Activated naive CD4-positive, alpha-beta T cell treated with anti-CD3 and anti-CD28 coated beads, Interleukin-2, amount 50 U/mL, for 16 hours (primary cell): ENCODE data around the gene HTR1E.
"Not testable (repeated sequence)": the region's sequence is repeated elsewhere in the genome, so short reads cannot be mapped to it uniquely, and the experiment has no call there.

Experiments used
- DNase-seq: peaks from one replicate; pipeline ENCODE4 v3.0.0-alpha.2; 2020

HTR1E gene, protein sequence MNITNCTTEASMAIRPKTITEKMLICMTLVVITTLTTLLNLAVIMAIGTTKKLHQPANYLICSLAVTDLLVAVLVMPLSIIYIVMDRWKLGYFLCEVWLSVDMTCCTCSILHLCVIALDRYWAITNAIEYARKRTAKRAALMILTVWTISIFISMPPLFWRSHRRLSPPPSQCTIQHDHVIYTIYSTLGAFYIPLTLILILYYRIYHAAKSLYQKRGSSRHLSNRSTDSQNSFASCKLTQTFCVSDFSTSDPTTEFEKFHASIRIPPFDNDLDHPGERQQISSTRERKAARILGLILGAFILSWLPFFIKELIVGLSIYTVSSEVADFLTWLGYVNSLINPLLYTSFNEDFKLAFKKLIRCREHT

DNA sequence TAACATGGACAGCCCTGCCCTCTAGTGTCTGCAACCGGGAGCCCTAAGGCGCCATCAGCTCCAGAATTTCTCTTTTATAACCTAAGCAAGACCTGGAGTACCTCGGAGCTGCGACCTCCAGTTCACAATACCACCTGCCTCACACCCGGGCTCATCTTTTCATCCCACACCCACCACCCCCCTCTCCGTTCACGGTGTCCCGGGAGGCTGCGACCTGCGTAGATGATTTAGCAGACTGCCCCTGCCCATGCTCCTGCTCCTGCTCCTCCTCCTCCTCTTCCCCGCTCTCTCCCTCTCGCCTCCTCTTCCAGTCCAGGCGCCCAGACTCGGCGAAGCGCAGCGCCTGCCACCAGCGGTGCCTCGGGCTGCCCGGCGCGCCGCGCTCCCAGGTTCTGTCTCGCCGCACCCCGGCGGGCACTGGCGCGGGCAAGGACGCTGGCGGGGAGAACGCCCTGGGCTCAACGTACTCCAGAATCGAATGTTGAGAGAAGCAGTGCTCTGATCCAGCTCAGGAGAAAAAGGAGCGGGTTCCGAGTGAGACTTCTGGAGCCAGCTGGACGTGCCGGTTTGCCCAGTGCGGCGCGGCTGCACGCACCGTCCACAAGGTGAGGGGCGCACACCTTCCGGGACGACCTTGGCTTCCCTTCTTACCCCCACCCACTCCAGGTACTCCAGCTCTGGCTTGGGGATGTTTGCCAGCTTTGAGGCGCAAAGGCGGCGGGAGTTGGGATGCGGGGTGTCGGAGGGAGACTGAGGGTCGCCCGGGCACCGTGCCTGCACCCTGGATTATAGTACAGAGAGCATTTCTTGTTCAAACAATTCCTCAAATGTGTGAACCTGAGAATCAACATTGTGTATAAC, at the start of gene HTR1E:
Gene HTR1E (plus strand): TSS at position 310 of the 861 bp plus-strand sequence. CDS start 77,807 bp downstream, outside the sequence.
- DNase-seq, result no peak

DNA sequence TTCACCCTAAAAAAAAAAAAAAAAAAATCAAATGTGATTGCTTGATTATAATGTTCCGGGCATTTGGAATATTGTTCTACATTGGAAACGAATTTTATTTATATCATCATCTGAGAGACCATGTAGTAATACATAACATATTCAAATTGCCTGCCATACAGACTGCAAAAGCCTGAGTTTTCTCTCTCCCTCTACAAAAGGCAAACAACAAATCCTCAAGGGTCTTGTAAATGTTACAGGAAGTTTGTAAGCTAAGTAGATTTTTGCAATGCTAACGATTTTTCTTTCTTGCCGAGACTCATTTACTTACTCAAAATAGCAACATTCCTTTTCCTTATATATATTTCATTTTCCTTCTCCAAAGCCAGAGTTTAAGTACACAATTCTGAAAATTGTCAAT, 49.0 kb upstream of the HTR1E start:
- DNase-seq, result no peak

DNA sequence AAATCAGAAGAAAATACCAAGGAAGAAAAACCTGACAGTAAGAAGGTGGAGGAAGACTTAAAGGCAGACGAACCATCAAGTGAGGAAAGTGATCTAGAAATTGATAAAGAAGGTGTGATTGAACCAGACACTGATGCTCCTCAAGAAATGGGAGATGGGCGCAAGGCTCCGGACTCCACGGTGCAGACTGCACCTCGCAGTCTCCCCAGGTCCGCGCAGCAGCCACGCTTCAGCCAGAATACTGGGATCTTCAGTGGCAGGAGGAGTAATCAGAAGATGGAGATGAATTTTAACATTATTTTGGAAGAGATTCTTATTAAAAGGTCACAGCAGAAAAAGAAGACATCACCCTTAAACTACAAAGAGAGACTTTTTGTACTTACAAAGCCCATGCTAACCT, 40.1 kb upstream of the HTR1E start:
- DNase-seq, result not testable (repeated sequence)

DNA sequence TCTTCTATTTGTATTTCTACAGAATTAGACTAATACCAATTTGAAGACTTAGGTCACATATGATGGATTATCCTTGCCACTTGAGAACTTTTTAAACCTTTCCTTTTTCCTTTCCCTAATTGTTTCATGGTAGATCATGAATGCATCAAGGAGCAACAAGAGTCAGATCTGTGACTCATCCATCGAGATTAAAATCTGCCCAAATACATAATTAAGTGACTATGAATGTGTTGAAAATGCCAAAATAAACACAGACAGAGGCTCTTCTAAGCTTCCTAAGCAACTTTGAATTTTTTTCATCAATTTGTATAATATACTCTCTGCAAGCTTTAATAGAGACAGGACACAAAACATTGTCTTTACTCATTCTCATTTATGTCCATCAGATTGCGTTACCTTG, 23.5 kb upstream of the HTR1E start:
- DNase-seq, result no peak

DNA sequence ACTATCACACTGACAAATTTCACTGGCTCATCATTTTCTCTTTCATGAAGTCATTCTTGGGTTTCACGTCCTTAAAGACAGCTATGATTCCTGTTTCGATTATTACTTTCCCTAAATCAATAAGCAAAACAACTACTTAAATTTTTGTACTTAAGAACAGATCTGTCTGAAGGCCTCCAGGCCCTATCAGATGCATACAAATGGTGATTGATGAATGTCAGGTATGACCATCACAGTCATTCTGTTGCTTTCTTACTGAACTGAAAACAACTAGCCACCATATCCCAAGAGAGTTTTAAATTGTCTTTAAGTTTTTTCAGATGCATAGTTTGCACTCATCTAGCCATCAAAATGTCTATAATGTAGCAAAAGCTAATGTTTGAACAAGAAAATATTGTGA, 20.9 kb upstream of the HTR1E start:
- no peak for DNase-seq

DNA sequence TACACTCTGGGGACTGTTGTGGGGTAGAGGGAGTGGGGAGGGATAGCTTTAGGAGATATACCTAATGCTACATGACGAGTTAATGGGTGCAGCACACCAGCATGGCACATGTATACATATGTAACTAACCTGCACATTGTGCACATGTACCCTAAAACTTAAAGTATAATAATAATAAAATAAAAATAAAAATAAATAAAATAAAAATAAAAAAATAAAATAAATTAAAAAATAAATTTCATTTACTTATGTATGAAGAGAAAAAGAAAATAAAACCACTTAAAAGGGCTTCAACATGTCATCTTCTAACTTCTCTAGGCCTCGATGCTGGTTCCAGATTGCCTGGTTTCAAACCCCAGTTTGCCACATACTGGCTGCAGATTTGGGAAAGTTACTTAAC, 10.2 kb upstream of the HTR1E start:
- DNase-seq, result not testable (repeated sequence)

DNA sequence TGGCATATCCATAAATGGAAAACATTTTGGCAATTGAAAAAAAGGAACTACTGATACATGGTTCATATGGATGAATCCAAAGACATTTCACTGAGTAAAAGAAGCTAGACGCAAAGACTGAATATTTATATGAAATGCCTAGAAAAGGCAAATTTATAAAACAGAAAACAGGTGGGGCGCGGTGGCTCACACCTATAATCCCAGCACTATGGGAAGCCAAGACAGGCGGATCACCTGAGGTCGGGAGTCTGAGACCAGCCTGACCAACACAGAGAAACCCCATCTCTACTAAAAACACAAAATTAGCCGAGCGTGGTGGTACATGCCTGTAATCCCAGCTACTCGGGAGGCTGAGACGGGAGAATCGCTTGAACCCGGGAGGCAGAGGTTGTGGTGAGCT, 9.5 kb upstream of the HTR1E start:
- not testable (repeated sequence) for DNase-seq

DNA sequence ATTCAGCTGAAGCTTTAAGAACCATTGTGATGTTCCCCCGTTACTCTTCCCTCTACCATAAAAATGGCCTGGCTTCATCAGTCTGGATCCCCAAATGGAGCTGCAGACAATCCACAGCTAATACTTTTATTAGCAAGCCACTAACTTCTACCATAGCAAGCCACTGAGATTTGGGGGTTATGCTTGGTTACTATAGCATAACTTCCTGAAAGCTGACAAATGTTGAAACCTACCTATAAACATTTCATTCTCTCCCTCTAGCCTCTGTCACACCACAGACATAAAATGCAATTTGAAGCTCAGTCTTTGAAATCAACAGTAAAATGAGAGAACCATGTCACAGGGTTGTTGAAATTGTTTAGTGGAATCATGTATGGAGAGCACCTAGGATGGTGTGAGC, 3.0 kb upstream of the HTR1E start:
- no peak for DNase-seq

DNA sequence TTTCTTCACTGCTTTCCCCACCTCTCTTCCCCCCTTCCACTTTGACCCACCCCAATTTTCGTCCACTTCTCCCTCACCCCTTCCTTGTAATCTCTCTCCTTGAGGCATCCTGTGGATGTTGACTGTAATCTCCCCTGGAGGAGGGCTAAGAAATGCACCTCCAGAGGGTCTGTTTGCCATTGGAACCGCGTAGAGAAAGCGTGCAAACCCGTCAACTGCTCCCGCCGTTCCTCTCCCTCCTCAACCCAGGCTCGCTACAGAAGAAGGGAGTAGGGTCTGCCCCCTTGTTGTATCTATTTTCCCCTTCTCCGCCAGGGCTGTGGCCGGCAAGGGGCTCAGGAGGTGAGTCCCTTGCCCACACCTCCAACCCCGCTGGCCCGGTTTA, 502 bp upstream of the HTR1E start:
- no peak for DNase-seq

DNA sequence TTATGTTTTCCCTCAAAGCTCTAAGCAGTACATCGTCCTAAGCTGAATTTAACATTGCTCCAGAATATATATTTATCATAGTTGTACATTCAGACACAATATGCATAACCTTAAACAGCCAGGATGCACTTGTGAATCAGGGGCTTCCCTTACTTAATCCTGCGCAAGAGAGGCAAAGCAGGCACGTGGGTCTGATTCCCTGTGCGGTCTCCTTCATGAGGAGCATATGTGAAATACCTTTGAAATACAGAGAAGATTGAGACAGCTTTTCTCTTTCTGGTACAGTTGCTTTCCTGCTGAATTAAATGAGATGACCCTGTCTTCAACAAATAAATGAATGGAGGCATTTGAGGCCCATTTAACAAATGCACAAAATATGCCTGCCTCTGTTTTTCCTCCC, 1.5 kb downstream of the HTR1E start:
- DNase-seq, result no peak

DNA sequence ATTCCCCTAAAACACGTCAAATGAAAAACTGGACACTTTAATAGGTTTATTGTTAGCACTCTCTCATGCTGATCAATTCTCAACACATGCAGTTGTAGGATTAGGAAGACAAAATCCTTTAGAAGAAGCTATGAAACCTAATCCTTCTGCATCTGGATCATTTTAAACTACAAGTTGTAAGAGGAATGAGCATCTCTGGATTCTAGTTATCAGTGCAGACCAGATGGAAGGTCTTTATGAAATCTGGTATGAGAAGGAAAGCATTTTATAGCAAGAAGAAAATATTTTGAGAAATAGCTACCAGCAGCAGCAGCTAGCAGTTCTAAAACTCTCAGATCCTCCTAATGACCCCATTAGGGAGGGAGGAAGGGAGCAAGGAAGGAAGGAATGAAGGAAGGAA, 4.1 kb downstream of the HTR1E start:
- DNase-seq, result no peak

DNA sequence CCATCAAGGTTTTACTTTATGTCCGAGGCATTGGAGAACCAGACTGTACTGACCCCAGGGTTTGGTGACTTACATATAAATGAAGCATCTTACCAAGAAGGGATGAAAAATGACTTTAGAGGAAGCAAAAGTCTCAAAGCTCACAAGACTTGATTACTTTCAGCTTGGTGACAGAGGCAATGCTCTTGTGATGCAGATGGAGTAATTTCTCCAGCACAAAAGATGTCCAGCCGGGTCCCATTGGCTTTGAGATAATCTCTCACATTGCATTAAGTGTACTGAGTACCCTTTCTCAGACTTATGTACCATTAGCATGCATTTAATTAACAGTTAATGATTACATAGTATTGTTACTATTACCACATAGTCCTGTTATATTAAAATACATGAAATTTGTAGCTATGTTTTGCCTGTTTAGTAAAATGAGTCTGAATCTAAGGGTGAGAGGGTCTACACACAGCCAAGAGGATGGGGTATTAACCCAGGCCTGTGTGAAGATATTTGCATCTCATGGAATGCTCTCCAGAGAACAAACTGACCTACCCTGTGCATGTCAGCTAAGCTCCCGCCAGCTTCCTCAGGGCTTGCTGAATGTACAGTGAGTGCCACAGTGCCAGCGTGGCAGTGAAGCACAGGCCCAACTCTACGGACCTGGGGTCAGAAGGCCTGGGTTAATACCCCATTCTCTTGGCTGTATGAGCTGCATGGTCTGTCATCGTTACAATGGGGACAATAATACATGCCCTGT, 5.6 kb downstream of the HTR1E start:
- no peak for DNase-seq

DNA sequence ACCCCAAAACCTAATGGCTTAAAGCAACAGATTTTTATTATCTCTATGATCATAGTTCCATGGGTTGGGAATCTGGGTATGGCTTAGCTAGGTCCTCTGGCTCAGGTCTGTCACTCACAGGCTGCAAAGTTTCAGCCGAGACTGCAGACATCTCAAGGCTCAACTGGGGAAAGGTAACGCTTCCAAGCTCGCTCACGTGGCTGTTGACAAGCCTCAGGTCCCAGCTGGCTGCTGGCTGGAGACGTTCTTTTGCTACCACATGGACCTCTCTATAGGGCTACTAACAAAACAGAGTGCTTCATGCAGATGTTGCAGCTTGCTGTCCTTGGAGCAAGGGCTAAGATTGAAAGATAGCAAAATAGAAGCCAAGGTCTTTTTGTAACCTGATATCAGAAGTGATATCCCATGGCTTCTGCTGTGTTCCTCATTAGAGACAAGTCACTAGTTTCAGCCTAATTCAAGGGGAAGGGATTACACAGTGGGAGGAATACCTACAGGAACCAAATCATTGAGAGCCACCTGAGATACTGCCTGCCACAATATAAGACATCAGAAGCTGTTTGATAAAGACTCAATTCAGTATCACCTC, 6.6 kb downstream of the HTR1E start:
- DNase-seq, result no peak

DNA sequence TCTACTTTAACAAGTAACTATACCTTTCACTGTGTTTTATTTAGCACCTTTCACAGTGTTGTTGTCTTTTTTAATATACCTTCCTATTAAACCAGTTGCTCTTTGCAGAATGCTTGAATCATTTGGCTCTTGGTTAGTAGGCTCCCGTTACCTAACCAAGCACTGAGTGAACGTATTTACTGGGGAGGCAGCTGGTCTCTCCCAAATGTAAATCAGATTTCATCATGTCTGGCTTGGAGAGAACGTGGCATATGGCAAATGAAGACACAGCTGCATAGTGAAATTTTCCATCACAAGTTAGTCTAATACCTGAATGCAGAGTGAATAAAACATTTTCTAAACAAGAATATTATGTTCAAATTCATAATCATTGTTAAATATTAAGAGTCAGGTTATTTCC, 12.4 kb downstream of the HTR1E start:
- no peak for DNase-seq

DNA sequence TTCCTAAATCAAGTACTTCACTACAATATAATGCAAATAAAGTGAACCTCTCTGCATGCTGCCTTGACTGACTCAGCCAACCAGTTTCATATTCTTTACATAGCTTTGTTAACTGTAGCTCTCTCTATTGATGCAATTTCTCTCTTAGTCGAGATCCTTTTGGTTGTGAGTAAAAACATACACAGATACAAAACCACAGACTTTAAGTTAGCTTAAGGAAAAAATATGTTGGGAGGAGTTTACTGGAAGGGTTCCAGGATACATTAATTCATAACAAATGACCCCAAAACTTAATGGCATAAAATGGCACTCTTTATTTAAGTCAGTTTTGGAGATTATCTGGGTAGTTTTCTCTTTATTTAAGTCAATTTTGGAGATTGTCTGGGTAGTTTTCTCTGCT, 15.7 kb downstream of the HTR1E start:
- no peak for DNase-seq

DNA sequence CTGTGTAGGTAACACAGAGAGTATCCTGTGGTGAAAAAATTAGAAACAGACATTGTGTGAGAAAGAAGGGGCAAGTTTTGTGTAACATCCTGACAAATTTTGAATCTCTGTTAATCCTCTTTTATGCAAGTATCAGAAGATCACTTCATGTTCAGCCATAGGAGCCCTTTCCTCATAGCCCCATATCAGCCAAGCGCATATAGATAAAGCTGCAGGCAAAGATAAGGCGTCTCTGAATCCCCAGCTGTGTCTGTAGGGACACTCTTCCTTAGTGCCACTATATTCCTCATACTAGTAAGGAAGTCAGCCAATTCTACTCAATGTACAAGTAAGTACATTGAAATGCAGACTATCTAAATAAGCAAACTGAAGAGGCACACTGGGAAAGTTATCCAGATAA, 22.3 kb downstream of the HTR1E start:
- no peak for DNase-seq

DNA sequence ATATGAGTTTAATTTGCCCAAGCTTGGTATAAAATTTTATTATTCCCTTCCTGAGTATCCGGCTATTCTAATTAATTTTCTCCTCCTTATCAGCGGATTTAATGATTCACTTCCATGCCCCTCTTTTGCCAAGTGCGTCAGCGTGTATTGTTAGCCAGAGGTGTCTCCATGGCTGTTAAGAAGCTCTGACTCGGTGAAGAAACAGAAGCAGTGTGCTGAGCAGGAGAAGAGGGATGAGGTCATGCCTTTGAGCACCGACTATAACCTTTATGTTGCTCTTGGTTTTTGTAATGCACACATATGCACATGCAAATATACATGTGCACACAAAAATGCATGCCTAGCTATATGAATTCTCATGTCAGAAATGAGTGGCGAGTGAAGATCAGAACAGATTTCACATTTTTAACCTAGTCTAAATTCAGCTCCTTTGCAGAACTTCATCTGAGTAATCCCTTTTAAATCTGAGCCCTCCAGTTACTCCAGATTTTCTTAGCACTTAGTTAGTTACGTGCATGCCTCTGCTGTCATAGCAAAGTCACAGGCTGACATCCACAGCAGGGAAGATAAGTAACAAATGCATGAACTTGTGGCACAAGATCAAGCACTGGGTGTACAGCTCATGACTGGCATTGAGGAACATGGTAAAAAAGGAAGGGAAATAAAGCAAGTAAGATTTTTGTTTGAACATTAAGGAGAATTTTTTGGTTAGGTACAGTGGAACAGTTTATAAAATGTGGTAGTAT, 24.3 kb downstream of the HTR1E start:
- no peak for DNase-seq

DNA sequence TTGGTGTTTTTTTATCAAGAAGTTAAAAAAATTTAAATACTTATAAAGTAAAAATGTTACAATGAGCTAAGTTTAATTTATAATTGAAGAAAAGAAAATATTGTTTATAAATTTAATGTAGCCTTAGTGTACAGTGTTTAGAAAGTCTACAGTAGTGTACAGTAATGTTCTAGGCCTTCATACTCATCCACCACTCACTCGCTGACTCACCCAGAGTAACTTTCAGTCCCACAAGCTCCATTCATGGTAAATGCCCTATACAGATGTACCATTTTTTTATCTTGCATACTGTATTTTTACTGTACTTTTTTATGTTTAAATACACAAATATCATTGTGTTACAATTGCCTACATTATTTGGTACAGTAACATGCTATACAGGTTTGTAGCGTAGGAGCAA, 26.0 kb downstream of the HTR1E start:
- DNase-seq, result no peak

DNA sequence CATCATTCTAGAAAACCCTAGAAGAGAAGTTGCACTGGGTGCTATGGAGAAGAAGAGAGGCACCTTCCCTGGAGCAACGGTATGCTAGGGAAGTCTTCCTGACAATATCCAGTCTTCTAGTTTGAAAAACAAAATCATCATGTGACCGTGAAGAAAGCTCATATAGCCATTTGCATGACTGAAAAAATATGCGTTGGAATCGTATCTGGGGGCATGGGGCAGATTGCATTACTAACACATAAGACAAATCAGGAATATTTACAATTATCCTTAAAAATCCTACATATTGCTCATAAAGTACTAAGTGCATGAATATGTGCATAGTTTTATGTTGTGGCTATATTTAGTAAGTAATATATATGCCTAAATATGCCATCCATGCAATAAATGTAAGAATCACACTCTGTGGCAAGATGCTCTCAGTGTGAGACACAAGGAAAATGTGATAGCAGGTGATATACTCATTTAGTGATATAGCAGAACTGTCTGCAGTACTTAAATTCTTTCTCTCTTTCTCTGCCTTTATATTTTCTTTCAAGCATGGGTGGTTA, 26.8 kb downstream of the HTR1E start:
- no peak for DNase-seq

DNA sequence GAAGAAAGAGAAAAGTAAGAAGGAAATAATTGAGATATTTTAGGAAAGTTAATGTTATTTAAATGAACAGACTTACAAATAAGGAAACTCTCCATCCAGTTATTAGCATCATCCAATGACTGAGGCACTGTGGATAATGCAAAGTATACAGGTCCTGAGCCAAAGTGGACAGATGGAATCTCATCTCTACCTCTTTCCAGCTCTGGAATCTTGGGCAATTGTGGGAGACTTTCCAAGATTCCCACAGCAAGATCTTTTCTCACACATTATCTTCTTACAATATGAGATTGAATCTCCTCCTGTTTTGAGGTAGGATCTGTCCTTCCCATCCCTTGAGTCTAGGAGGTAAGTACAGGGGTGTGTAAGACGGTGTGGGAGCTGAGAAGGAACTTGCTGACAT, 28.9 kb downstream of the HTR1E start:
- DNase-seq, result no peak

DNA sequence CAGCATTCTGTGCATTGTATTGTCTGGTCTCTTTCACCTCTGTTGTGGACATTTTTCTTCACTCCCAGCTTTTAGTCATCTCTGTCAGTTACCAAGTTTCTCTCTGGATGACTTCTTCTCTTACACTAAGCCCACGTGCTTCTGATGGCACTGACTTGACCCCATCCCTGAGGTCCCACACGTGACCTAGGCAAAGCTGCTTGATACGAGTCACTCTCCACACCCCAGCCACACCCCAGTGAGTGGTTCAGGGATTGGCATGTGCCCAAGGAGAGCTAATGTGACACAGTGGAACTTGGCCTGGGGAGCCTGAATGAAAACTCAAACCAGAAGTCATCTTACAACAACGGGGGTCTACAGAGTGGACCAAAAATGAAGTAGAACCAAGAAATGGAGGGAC, 32.2 kb downstream of the HTR1E start:
- no peak for DNase-seq

DNA sequence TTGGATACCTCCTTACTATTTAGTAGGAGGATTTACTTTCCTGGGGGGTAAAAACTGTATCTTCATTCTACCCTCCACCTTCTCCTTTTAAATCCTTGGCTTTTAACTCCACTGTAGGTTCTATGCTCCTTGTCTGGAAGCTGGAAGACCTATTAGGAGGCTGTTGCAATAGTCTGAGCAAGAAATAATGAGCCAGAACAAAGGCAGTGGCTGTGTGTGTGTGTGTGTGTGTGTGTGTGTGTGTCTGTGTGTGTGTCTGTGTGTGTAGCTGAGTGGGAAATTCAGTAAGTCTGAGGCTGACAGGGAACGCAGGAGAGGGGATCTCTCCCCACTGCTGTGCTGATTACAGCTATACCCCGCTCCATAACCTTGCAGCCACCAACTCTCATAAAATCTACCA, 35.8 kb downstream of the HTR1E start:
- no peak for DNase-seq
